Measurements from ENCODE around the gene JAG2.

The JAG2 gene

GRCh38 chr14:105203701-105204100, 35.1 kb upstream of the JAG2 start:
- no peak for DNase-seq (ENCODE audit: low read depth)

- DNase-seq (ENCODE audit: low read depth) = peak; percentile 69
Measured at GRCh38 chr14:105203057-105203531, 34.5 kb upstream of the JAG2 start.

- no peak for DNase-seq (ENCODE audit: low read depth)
Measured at GRCh38 chr14:105201925-105202513, 33.4 kb upstream of the JAG2 start.

- no peak for DNase-seq (ENCODE audit: low read depth)
Measured at GRCh38 chr14:105201156-105201924, 32.8 kb upstream of the JAG2 start.

GRCh38 chr14:105200641-105201040, 32.1 kb upstream of the JAG2 start:
- no peak for DNase-seq (ENCODE audit: low read depth)

GRCh38 chr14:105200074-105200473, 31.5 kb upstream of the JAG2 start:
- DNase-seq (ENCODE audit: low read depth) = no peak

GRCh38 chr14:105199093-105199492, 30.5 kb upstream of the JAG2 start:
- DNase-seq (ENCODE audit: low read depth) = no peak

- DNase-seq (ENCODE audit: low read depth) = no peak
Measured at GRCh38 chr14:105198588-105198987, 30.0 kb upstream of the JAG2 start.

- DNase-seq (ENCODE audit: low read depth) = peak; percentile 83
Measured at GRCh38 chr14:105197211-105197641, 28.6 kb upstream of the JAG2 start.

GRCh38 chr14:105196265-105196960, 27.8 kb upstream of the JAG2 start:
- no peak for DNase-seq (ENCODE audit: low read depth)

- DNase-seq (ENCODE audit: low read depth) = no peak
Measured at GRCh38 chr14:105195522-105196264, 27.1 kb upstream of the JAG2 start.

- DNase-seq (ENCODE audit: low read depth) = no peak
Measured at GRCh38 chr14:105195051-105195450, 26.5 kb upstream of the JAG2 start.

GRCh38 chr14:105193916-105194782, 25.6 kb upstream of the JAG2 start:
- no peak for DNase-seq (ENCODE audit: low read depth)

- peak; percentile 35 for DNase-seq (ENCODE audit: low read depth)
Measured at GRCh38 chr14:105192866-105193731, 24.5 kb upstream of the JAG2 start.

GRCh38 chr14:105187935-105188524, 19.5 kb upstream of the JAG2 start:
- no peak for DNase-seq (ENCODE audit: low read depth)

- no peak for DNase-seq (ENCODE audit: low read depth)
Measured at GRCh38 chr14:105187116-105187515, 18.5 kb upstream of the JAG2 start.

GRCh38 chr14:105185973-105186372, 17.4 kb upstream of the JAG2 start:
- DNase-seq (ENCODE audit: low read depth) = no peak

- DNase-seq (ENCODE audit: low read depth) = no peak
Measured at GRCh38 chr14:105185001-105185400, 16.4 kb upstream of the JAG2 start.

GRCh38 chr14:105184461-105184860, 15.9 kb upstream of the JAG2 start:
- no peak for DNase-seq (ENCODE audit: low read depth)

Measured in EH (cell line).